K562 (cell line): ENCODE data around the gene THADA. TPM values are rescaled to one million over a fixed set of nuclear protein-coding genes. Genes with fewer than 3 reads are reported as not detected.

ENCODE experiments used
- ATAC-seq: fragments of 200-7000 bp; cut with Tn5 transposase; 3 replicates; pipeline ENCODE4 v1.9.1; 2020; ENCODE audit warnings: moderate library complexity
- BruUV-seq: library from RNA; stranded (reverse); fragments of 400-500 nt; replicated peaks from 2 replicates; lab custom pipeline; 2021; lab: Mats Ljungman, UMichigan
- CTCF ChIA-PET: fragments of 300-600 bp; formaldehyde crosslinking; extraction: SDS; loops from one replicate; lab custom pipeline; 2021; ENCODE audit warnings: low intra/inter-chr PET ratio; lab: Yijun Ruan, JAX
- POLR2A ChIA-PET: fragments of 300-600, 350-650 bp; sonication (Branson Sonifier 250); formaldehyde crosslinking; extraction: SDS; loops from one replicate; lab custom pipeline; 2021; ENCODE audit warnings: antibody characterized with exemption, inconsistent platforms; lab: Yijun Ruan, JAX
- DNase-seq, 4 experiments: peaks; one replicate each; pipeline versions ENCODE4 v3.0.0 to v3.0.0-alpha.2; 2011 to 2018; ENCODE audit warnings: low spot score in 3 of 4, mixed read lengths in 3 of 4; ENCODE audit errors: extremely low read depth in 1 of 4
- FAIRE-seq: peaks from 2 replicates; lab custom pipeline; 2011; peaks lifted over from hg19 to GRCh38; lab: Jason Lieb, UNC
- H2AFZ ChIP-seq: 2 replicates; pipeline ENCODE4 v1.6.0; 2011; ENCODE audit warnings: low read depth, low read length, control low read depth, inconsistent platforms
- H3K27ac ChIP-seq: fragments of 200-600 bp; 3 replicates; pipeline ENCODE4 v1.8.0; 2011; ENCODE audit warnings: low read depth, mild to moderate bottlenecking, control low read depth, inconsistent platforms, low read length, moderate library complexity, mixed read lengths; ENCODE audit errors: extremely low read depth
- H3K27me3 ChIP-seq, 2 experiments: fragments of 300-600 bp in 1 of 2; 2 replicates in 1 of 2; 3 replicates in 1 of 2; pipeline versions ENCODE4 v1.6.0 to v1.8.0; 2011; ENCODE audit warnings: inconsistent platforms in 2 of 2, low read length in 2 of 2, mild to moderate bottlenecking in 1 of 2, mixed read lengths in 1 of 2, moderate library complexity in 1 of 2; ENCODE audit not compliant: control insufficient read depth in 2 of 2, insufficient read depth in 2 of 2
- H3K36me3 ChIP-seq: fragments of 300-600 bp; 3 replicates; pipeline ENCODE4 v1.8.0; 2011; ENCODE audit warnings: mild to moderate bottlenecking, low read length, inconsistent platforms; ENCODE audit not compliant: control insufficient read depth, insufficient read depth
- H3K4me1 ChIP-seq, 2 experiments: fragments of 200-600 bp in 1 of 2; replicated peaks in 1 of 2; 2 replicates in 1 of 2; 3 replicates in 1 of 2; pipeline versions ENCODE4 v1.5.1 to v1.8.0; 2011; ENCODE audit warnings: inconsistent platforms in 2 of 2, low read length in 2 of 2, mild to moderate bottlenecking in 1 of 2, mixed read lengths in 1 of 2, moderate library complexity in 1 of 2; ENCODE audit not compliant: control insufficient read depth in 2 of 2, insufficient read depth in 2 of 2
- H3K4me2 ChIP-seq: 2 replicates; pipeline ENCODE4 v1.6.1; 2011; ENCODE audit warnings: low read length, control low read depth, inconsistent platforms, mixed read lengths; ENCODE audit not compliant: insufficient read depth
- H3K4me3 ChIP-seq: fragments of 200-600 bp; sonication (generic), shearing (Covaris generic); 2 replicates; pipeline ENCODE4 v1.5.1; 2016; ENCODE audit warnings: control low read depth, inconsistent platforms
- H3K79me2 ChIP-seq: fragments of 200-600 bp; 3 replicates; pipeline ENCODE4 v1.8.0; 2011; ENCODE audit warnings: low read length, inconsistent platforms; ENCODE audit not compliant: control insufficient read depth, insufficient read depth
- H3K9ac ChIP-seq, 2 experiments: 2 replicates each; pipeline versions ENCODE4 v1.6.0 to v1.6.1; 2011; ENCODE audit warnings: low read depth in 2 of 2, low read length in 2 of 2, control low read depth in 1 of 2, inconsistent platforms in 1 of 2, mild to moderate bottlenecking in 1 of 2, mixed read lengths in 1 of 2; ENCODE audit not compliant: insufficient read depth in 1 of 2
- H3K9me1 ChIP-seq: one replicate; pipeline ENCODE4 v1.6.0; 2011; ENCODE audit warnings: inconsistent platforms, mild to moderate bottlenecking, low read length, moderate library complexity; ENCODE audit not compliant: control insufficient read depth, insufficient read depth
- H3K9me3 ChIP-seq: replicated peaks from 2 replicates; pipeline ENCODE4 v1.5.1; 2011; ENCODE audit warnings: low read depth, low read length, inconsistent platforms; ENCODE audit not compliant: control insufficient read depth, insufficient read depth
- H4K20me1 ChIP-seq: replicated peaks from 2 replicates; pipeline ENCODE4 v1.6.1; 2011; ENCODE audit warnings: low read length, inconsistent platforms, mixed read lengths; ENCODE audit not compliant: control insufficient read depth, insufficient read depth
- ATF1 ChIP-seq, 2 experiments: fragments of 450-650 bp in 1 of 2; IDR thresholded peaks; 2 replicates each; pipeline ENCODE4 v1.6.1; 2016; ENCODE audit warnings: missing compliant biosample characterization in 1 of 2, missing genetic modification characterization in 1 of 2
- CBX8 ChIP-seq: fragments of 200-600 bp; sonication (generic); IDR thresholded peaks from 2 replicates; pipeline ENCODE4 v1.6.1; 2012; ENCODE audit warnings: borderline replicate concordance, mixed run types, low read depth, mild to moderate bottlenecking, moderate library complexity, mixed read lengths, low read length, control low read depth, inconsistent platforms; ENCODE audit not compliant: poor library complexity, severe bottlenecking; ENCODE audit errors: extremely low read depth
- CHD4 ChIP-seq: fragments of 200-600 bp; sonication (generic); IDR thresholded peaks from 3 replicates; pipeline ENCODE4 v1.6.1; 2012; ENCODE audit warnings: low read depth, mild to moderate bottlenecking, mixed read lengths, low read length, inconsistent platforms; ENCODE audit not compliant: insufficient read depth, insufficient replicate concordance, poor library complexity, severe bottlenecking
- HNRNPK ChIP-seq: fragments of 200-400 bp; formaldehyde crosslinking; IDR thresholded peaks from one replicate; pipeline ENCODE4 v1.6.1; 2018; ENCODE audit warnings: mild to moderate bottlenecking, low read depth, low read length; ENCODE audit not compliant: poor library complexity, severe bottlenecking
- NCOA1 ChIP-seq: fragments of 450-650 bp; IDR thresholded peaks from 2 replicates; pipeline ENCODE4 v1.6.1; 2016; ENCODE audit warnings: low read depth
- NR4A1 ChIP-seq, 2 experiments: fragments of 250-450 bp in 1 of 2; fragments of 450-650 bp in 1 of 2; sonication (Bioruptor Pico) in 1 of 2; IDR thresholded peaks; 2 replicates each; pipeline versions ENCODE4 v1.4.0 to v1.6.1; 2016 to 2020; ENCODE audit warnings: mild to moderate bottlenecking in 2 of 2, missing compliant biosample characterization in 1 of 2, missing genetic modification characterization in 1 of 2, moderate library complexity in 1 of 2
- OTX1 ChIP-seq: fragments of 450-650 bp; formaldehyde crosslinking; IDR thresholded peaks from 2 replicates; pipeline ENCODE4 v1.4.0; 2022; ENCODE audit warnings: mild to moderate bottlenecking
- POLR2AphosphoS2 ChIP-seq: IDR thresholded peaks from 2 replicates; pipeline ENCODE4 v1.6.1; 2012; ENCODE audit warnings: low read length, improper control_type of control experiment
- RBM34 ChIP-seq: fragments of 200-400 bp; formaldehyde crosslinking; IDR thresholded peaks from 2 replicates; pipeline ENCODE4 v1.6.1; 2018; ENCODE audit warnings: low read length, borderline replicate concordance; ENCODE audit not compliant: insufficient read depth
- STAT5A ChIP-seq: IDR thresholded peaks from 2 replicates; pipeline ENCODE4 v1.6.1; 2012; ENCODE audit warnings: low read length, inconsistent platforms, borderline replicate concordance
- XRCC5 ChIP-seq: fragments of 200-400 bp; formaldehyde crosslinking; IDR thresholded peaks from 2 replicates; pipeline ENCODE4 v1.6.1; 2017; ENCODE audit warnings: low read depth, mild to moderate bottlenecking, low read length
- WGBS: fragments of 100-300 bp; shearing (Covaris generic); methylation state at CpG from one replicate; pipeline ENCODE4 v1.1.6; 2016; ENCODE audit warnings: low coverage, mixed read lengths; ENCODE audit not compliant: insufficient coverage; ENCODE audit errors: missing lambda C conversion rate; 5-methylcytosine and 5-hydroxymethylcytosine counted together
- in situ Hi-C: fragments of 300-500 bp; cut with MboI; formaldehyde crosslinking; loops from 4 replicates; pipeline ENCODE4 v1.15.0; 2018; ENCODE audit warnings: inconsistent platforms, mixed read lengths
- intact Hi-C: fragments of 100-400 bp; cut with micrococcal nuclease; formaldehyde crosslinking; loops from 2 replicates; pipeline ENCODE4 v1.14.2; 2022
- polyA plus RNA-seq, 8 experiments: library from polyadenylated mRNA; depleted of rRNA in 4 of 8; stranded (reverse) in 5 of 8; unstranded in 3 of 8; fragments of >200 nt; fragmentation: Nextera tagmentation in 2 of 8; fragmentation: Illumina TruSeq in 1 of 8; extraction: Ambion mirVana in 2 of 8; extraction: Trizol in 1 of 8; gene quantifications; 2 replicates each; pipeline versions ENCODE4 v1.2.1 to v1.2.3, GENCODE V29; 2011 to 2014; ENCODE audit warnings: inconsistent platforms in 1 of 8, missing spikeins in 1 of 8
- total RNA-seq, 7 experiments: library from RNA; depleted of rRNA in 6 of 7; stranded (reverse); fragments of >200 nt in 6 of 7; fragmentation: Illumina TruSeq in 2 of 7; extraction: Trizol in 2 of 7; gene quantifications; 2 replicates each; pipeline versions ENCODE4 v1.2.1 to v1.2.3, GENCODE V29; 2011 to 2021; ENCODE audit warnings: low replicate concordance in 1 of 7
- TF ChIP-seq, protein P1 (sequence below), 2 experiments: fragments of 450-650 bp in 1 of 2; sonication (generic) in 1 of 2; formaldehyde crosslinking in 1 of 2; IDR thresholded peaks; 2 replicates each; pipeline versions ENCODE4 v1.7.1 to v1.9.0; 2016 to 2022; ENCODE audit warnings: inconsistent platforms in 1 of 2, mild to moderate bottlenecking in 1 of 2, missing genetic modification reagents in 1 of 2

THADA gene
- total and polyA plus RNA-seq, 9 of the 15 experiments (the other 6 are each of a cell fraction or from before 2014, with no cell fraction given) = 17.8 to 34.7 (median 31.9) TPM

DNA sequence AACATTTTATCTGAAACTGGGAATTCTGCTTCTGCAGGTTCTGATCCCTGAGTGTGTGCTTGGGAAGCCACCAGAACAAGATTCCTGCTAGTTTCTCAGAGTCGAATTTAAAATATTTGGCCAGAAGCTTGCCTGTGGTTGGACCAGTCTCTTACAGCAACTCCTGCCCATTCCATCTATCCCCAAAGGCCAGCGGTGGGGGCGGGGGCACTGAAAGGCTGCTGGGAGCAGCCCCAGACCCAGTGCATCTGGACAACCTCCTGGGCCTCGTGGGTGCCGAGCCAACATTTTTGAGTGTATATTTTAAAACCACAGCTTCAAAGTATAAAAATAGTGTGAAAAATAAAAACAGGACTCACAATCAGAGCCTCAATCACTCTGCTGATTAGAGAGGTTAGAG lies 330.8 kb downstream of the THADA start:
- H3K27me3 ChIP-seq = no peaks in the 10 kb centered on the region
- peaks cover 5% of the 10 kb centered on the region; the same call in 1 of the 3 replicates for H3K36me3 ChIP-seq
- no peak overlapping the region for H3K4me3 ChIP-seq
- no peak overlapping the region for H3K9ac ChIP-seq
- FAIRE-seq (no peak), DNase-seq (no peak), ATAC-seq (no peak)
- ChIA-PET POLR2A (no interaction called here), CTCF (no interaction called here)
- in situ Hi-C loops (no loop called here), intact Hi-C loops (no loop called here)
- H3K27ac ChIP-seq = no peak overlapping the region
- H3K4me2 ChIP-seq = no peak overlapping the region
- no TSS peak for BruUV-seq
- H3K9me3 ChIP-seq = no peaks in the 10 kb centered on the region
- H2AFZ ChIP-seq = no peak overlapping the region
- peaks cover 10% of the 10 kb centered on the region in 2 experiments; a peak in 3 of 5 replicates for H3K4me1 ChIP-seq
- H3K79me2 ChIP-seq = no peaks in the 10 kb centered on the region
- 80% methylated on average over 5 of the region's 5 CpGs for WGBS
- H4K20me1 ChIP-seq = no peaks in the 10 kb centered on the region
- no peaks in the 10 kb centered on the region for H3K9me1 ChIP-seq
- TF ChIP-seq STAT5A = no peak
- TF ChIP-seq CHD4 = no peak
- TF ChIP-seq OTX1 = no peak
- no peak for TF ChIP-seq HNRNPK
- TF ChIP-seq, protein P1, sequence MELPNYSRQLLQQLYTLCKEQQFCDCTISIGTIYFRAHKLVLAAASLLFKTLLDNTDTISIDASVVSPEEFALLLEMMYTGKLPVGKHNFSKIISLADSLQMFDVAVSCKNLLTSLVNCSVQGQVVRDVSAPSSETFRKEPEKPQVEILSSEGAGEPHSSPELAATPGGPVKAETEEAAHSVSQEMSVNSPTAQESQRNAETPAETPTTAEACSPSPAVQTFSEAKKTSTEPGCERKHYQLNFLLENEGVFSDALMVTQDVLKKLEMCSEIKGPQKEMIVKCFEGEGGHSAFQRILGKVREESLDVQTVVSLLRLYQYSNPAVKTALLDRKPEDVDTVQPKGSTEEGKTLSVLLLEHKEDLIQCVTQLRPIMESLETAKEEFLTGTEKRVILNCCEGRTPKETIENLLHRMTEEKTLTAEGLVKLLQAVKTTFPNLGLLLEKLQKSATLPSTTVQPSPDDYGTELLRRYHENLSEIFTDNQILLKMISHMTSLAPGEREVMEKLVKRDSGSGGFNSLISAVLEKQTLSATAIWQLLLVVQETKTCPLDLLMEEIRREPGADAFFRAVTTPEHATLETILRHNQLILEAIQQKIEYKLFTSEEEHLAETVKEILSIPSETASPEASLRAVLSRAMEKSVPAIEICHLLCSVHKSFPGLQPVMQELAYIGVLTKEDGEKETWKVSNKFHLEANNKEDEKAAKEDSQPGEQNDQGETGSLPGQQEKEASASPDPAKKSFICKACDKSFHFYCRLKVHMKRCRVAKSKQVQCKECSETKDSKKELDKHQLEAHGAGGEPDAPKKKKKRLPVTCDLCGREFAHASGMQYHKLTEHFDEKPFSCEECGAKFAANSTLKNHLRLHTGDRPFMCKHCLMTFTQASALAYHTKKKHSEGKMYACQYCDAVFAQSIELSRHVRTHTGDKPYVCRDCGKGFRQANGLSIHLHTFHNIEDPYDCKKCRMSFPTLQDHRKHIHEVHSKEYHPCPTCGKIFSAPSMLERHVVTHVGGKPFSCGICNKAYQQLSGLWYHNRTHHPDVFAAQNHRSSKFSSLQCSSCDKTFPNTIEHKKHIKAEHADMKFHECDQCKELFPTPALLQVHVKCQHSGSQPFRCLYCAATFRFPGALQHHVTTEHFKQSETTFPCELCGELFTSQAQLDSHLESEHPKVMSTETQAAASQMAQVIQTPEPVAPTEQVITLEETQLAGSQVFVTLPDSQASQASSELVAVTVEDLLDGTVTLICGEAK (IDR thresholded peaks at IDR 0.05) = no peak
- TF ChIP-seq, protein P1 (CRISPR knock-in tag; IDR thresholded peaks at IDR 0.05) = no peak
- no peak for TF ChIP-seq POLR2AphosphoS2
- TF ChIP-seq ATF1 (CRISPR knock-in tag; IDR thresholded peaks at IDR 0.05) = no peak
- TF ChIP-seq ATF1 (tag; IDR thresholded peaks at IDR 0.05) = no peak
- TF ChIP-seq CBX8 = no peak
- no peak for TF ChIP-seq NCOA1
- no peak for TF ChIP-seq RBM34
- no peak for TF ChIP-seq NR4A1 (CRISPR knock-in tag; IDR thresholded peaks at IDR 0.05)
- TF ChIP-seq NR4A1 (tag; IDR thresholded peaks at IDR 0.05) = no peak
- no peak for TF ChIP-seq XRCC5
